GM12874 (cell line): ENCODE data around the gene RASL11B.

ENCODE experiments used
- TF ChIP-seq, protein P1 (sequence below): IDR thresholded peaks from 2 replicates; pipeline ENCODE4 v1.5.1; 2011; ENCODE audit warnings: low read depth, mild to moderate bottlenecking, control low read depth, low read length, moderate library complexity; ENCODE audit not compliant: insufficient read depth

RASL11B gene

DNA sequence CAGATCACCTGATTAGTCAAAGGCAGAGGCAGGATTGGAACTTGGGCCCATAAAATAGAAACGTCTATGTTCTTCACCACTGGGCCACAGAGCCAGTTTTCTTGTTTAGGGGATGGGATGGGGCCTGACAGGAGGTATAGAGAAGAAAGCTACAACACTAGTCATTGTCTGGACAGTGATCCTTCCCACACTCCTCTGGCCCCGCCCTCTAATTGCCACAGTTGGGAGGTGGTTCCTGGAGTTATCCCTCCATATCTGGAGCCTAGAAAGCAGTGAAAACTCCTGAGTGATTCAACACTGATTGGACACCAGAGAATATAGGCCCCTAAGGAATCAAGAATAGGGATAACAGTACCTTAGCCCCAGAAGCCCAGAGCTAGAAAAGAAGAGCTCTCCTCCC, 22.9 kb downstream of the RASL11B start:
- TF ChIP-seq, protein P1, sequence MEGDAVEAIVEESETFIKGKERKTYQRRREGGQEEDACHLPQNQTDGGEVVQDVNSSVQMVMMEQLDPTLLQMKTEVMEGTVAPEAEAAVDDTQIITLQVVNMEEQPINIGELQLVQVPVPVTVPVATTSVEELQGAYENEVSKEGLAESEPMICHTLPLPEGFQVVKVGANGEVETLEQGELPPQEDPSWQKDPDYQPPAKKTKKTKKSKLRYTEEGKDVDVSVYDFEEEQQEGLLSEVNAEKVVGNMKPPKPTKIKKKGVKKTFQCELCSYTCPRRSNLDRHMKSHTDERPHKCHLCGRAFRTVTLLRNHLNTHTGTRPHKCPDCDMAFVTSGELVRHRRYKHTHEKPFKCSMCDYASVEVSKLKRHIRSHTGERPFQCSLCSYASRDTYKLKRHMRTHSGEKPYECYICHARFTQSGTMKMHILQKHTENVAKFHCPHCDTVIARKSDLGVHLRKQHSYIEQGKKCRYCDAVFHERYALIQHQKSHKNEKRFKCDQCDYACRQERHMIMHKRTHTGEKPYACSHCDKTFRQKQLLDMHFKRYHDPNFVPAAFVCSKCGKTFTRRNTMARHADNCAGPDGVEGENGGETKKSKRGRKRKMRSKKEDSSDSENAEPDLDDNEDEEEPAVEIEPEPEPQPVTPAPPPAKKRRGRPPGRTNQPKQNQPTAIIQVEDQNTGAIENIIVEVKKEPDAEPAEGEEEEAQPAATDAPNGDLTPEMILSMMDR, result no peak

DNA sequence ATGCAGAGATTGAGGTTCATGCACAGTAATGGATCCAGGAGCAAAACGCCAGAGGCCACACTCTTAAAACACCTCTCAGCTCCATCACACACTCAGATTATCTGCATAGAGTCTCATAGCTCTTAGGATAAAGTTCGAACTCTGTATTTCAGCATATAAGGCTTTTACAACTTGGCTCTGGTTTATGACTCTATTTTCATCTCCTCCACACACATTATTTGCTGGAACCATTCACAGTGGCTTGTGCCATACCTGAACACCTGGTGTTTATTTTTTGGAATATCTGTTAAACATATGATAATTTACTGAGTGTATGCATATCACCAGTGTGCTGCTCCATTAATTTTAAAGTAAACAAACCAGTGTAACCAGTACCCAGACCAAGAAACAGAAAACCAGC, 27.2 kb downstream of the RASL11B start:
- TF ChIP-seq, protein P1, result no peak

DNA sequence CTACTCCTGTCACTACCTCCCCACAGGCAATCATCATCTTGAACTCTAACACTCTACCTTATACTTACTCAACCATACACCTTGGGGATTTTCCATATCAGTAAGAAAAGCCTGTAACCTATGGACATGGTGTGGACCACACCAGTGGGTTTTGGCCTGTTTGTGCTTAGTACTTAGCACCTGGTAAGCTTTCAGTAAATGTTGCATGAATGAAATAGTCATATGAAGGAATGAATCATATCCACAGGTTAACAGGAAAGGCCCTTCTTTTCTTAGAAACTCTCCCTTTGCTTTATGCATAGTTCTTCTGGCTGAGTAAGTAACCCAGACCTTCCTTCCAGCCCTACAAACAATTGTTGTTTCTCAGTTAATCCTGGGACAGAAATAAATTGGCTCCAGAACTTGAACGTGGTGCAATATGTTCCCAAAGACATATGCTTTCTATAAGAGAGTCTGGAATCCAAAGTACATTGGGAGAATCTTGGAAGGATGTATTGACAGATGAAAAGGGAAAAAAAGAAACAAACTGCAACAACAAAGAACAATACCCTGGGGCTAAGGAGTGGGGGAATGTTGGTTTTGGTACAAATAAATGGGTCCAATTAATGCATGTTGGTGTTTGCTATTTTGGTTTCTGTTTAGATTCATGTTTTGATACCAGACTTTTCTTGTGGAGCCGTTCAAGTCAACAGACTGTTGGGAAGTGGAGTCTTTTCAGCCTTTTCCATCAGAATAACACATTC, 27.8 kb downstream of the RASL11B start:
- TF ChIP-seq, protein P1, result no peak

DNA sequence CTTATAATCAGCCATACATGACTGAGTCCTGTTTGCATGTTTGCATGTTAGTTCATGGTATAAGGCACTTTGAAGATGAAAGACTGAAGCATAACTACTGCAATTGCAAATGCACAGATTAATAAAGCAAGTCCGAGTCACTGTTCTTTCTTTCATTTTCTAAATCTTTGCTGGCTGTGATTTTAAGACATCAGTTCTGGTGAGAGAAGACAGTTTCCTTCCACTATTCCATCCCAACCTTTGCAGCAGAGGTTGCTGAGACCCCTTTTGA, 28.3 kb downstream of the RASL11B start:
- TF ChIP-seq, protein P1, result no peak

DNA sequence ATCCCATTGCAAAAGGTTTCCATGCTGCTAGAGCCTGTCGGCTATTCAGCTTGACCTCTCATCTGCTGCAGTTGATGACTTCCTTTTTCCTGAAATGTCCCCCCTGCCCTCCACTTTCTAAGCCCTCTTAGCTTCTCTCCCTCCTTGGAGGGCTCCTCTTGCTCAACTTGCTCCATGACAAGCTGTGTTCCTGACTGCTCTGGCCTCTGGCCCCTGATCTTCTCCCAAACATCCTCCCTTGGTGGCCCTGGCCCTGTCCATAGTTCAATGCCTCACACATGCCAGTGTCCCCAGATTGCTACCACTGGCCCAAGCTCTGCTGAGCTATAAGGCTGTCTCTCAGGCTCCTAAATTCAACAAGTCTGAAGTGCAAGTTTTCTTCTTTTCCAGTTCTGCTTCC, 29.6 kb downstream of the RASL11B start:
- TF ChIP-seq, protein P1, result no peak

DNA sequence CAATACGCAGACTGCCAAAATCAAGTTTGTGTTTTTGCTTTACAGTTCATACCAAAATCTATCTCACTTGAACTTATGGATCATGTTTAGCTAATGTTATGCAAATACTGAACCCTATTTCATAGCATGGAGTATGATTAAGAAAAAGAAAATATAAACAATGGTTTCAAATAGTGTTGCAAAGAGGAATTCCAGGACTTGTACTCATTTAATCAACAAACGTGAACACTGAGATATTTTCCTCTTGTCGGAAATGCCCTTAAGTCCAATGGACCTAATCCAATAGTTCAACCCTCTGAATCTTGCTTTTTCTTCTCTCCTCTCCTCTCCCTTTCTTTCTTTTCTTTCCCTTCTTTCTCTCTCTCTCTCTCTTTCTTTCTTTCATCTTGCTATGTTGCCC, 30.8 kb downstream of the RASL11B start:
- TF ChIP-seq, protein P1, result no peak

DNA sequence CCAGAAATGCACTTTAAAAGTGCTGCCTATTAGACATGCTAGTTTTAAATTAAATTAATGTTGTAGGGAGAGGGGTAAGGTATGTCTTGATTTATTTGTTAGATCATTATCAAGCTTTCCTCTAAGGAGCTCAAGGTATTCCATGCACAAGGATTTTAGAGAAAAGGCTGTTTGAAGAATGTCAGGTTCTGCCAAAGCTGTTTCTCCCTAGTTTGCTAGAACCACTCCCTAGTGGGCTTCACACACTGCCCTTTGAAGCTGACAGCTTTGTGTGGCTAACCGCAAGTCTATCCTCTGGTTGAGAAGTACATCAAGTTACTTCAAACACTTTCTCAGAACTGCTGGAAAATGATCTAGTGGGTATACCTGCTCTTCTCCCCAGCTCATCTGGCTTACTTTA, 32.3 kb downstream of the RASL11B start:
- TF ChIP-seq, protein P1, result no peak
